Calu3 (cell line): ENCODE measurements around the gene KLK10. TPM values are rescaled to one million over a fixed set of nuclear protein-coding genes. Genes with fewer than 3 reads are reported as not detected.
A peak's percentile ranks its signal among the peaks of the same experiment; 100 is the strongest.

ENCODE experiments used
- BruUV-seq: library from RNA; stranded (reverse); fragments of 400-500 nt; replicated peaks from 2 replicates; lab custom pipeline; 2021; lab: Mats Ljungman, UMichigan
- CTCF ChIA-PET: fragments of 300-600 bp; sonication (Branson Sonifier 250); formaldehyde crosslinking; loops from one replicate; lab custom pipeline; 2022; ENCODE audit warnings: antibody characterized with exemption; lab: Charles Lee
- DNase-seq: peaks from one replicate; pipeline ENCODE4 v3.0.0; 2022
- H3K27ac Mint-ChIP-seq: one replicate; pipeline ENCODE4 v1.8.0; 2022; ENCODE audit warnings: mixed read lengths; ENCODE audit not compliant: unreplicated experiment
- H3K27me3 Mint-ChIP-seq: one replicate; pipeline ENCODE4 v1.8.0; 2022; ENCODE audit warnings: mixed read lengths; ENCODE audit not compliant: unreplicated experiment
- H3K36me3 Mint-ChIP-seq: one replicate; pipeline ENCODE4 v1.8.0; 2022; ENCODE audit warnings: mild to moderate bottlenecking, moderate library complexity, mixed read lengths; ENCODE audit not compliant: insufficient read depth, unreplicated experiment
- H3K4me1 Mint-ChIP-seq: one replicate; pipeline ENCODE4 v1.8.0; 2022; ENCODE audit warnings: mild to moderate bottlenecking, low read depth, mixed read lengths; ENCODE audit not compliant: unreplicated experiment
- H3K4me3 Mint-ChIP-seq: one replicate; pipeline ENCODE4 v1.8.0; 2022; ENCODE audit warnings: mild to moderate bottlenecking, low read depth, moderate library complexity, mixed read lengths; ENCODE audit not compliant: unreplicated experiment
- H3K9me3 Mint-ChIP-seq: one replicate; pipeline ENCODE4 v1.8.0; 2022; ENCODE audit warnings: low read depth, mixed read lengths; ENCODE audit not compliant: unreplicated experiment
- intact Hi-C: fragments of 100-400 bp; cut with micrococcal nuclease; formaldehyde crosslinking; loops from one replicate; pipeline ENCODE4 v1.10.0; 2022; ENCODE audit not compliant: unreplicated experiment
- total RNA-seq: library from RNA; stranded (reverse); gene quantifications from 2 replicates; pipeline ENCODE4 v1.2.3, GENCODE V29; 2022
- TF ChIP-seq, protein P1 (sequence below): fragments of 200-600 bp; IDR thresholded peaks from one replicate; pipeline ENCODE4 v1.8.0; 2022; ENCODE audit warnings: antibody characterized with exemption; ENCODE audit not compliant: unreplicated experiment

KLK10 gene
- total RNA-seq, 1 experiment from 2014 or later, result 24.2 TPM

DNA sequence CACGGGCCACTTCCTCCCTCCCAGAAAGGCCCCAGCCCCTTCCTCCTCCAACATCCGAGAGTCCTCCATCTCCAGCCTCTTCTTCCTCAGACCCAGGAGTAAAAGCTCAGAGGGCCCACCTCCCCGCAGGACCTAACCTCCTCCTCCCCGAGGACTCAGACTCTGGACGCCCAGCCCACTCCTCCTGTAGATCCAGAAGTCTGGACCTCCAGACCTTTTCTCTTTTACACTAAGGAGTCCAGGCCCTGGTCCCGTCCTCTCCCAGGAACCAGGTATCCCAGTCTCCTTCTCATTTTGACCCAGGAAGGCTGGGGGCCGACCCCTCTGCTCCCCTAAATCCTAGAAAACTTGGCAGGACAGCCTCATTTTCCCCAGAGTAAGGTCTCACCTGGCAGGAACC is 16.2 kb downstream of the KLK10 start:
- Mint-ChIP-seq H3K4me1 (peaks cover 39% of the 10 kb centered on the region), H3K36me3 (peaks cover 22% of the 10 kb centered on the region), H3K4me3 (peak overlapping the region; percentile 74), H3K27ac (peak overlapping the region; percentile 80), H3K27me3 (peaks cover 57% of the 10 kb centered on the region), H3K9me3 (no peaks in the 10 kb centered on the region)
- CTCF ChIA-PET, result no interaction called here
- no peak for DNase-seq
- TF ChIP-seq, protein P1, sequence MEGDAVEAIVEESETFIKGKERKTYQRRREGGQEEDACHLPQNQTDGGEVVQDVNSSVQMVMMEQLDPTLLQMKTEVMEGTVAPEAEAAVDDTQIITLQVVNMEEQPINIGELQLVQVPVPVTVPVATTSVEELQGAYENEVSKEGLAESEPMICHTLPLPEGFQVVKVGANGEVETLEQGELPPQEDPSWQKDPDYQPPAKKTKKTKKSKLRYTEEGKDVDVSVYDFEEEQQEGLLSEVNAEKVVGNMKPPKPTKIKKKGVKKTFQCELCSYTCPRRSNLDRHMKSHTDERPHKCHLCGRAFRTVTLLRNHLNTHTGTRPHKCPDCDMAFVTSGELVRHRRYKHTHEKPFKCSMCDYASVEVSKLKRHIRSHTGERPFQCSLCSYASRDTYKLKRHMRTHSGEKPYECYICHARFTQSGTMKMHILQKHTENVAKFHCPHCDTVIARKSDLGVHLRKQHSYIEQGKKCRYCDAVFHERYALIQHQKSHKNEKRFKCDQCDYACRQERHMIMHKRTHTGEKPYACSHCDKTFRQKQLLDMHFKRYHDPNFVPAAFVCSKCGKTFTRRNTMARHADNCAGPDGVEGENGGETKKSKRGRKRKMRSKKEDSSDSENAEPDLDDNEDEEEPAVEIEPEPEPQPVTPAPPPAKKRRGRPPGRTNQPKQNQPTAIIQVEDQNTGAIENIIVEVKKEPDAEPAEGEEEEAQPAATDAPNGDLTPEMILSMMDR, result no peak
- no TSS peak for BruUV-seq
- intact Hi-C loops, result no loop called here

DNA sequence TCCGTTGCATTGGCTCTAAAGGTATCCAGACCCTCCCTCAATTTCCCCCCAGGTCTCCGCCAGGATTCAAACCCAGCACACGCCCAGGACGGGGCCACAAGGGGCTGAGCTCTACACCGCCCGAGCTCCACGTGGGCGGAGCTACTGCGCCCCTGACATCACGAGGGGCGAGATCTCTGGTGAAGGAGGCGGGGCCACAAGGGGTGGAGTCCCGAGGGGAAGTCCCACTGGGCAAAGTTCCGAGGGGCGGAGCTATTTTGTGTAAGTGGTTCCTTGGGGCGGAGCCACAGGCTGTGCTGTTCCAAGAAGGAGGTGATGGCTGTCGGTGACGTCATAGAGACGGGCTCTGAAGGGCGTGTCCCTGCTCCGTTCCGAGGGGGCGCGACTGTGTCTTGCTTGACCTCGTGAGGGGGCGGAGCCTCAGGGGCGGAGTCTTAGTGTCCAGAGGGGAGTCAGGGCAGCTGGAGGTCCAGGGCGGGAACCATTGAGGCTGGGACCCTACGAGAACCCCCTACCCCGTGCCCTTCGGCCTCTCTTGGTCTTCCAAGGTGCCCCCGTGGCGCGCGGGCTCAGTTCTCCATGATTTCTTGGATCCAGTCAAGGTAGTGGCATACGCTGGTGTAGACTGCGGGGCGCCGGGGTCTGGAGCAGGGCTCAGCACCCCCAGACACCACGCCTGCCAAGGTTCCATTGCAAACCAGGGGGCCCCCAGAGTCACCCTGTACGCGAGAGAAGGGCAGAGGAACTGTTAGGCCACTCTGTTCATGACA is 16.8 kb downstream of the KLK10 start:
- TF ChIP-seq, protein P1, result no peak
- intact Hi-C loops, result no loop called here
- Mint-ChIP-seq H3K4me1 (peaks cover 42% of the 10 kb centered on the region), H3K9me3 (no peaks in the 10 kb centered on the region), H3K27ac (peak overlapping the region; percentile 80), H3K27me3 (peaks cover 55% of the 10 kb centered on the region), H3K4me3 (peak overlapping the region; percentile 74), H3K36me3 (peaks cover 22% of the 10 kb centered on the region)
- BruUV-seq, result no TSS peak
- CTCF ChIA-PET, result interaction anchor here (0.6 to 2.5 kb wide), 9 partner anchors 11 to 278 kb away, joined by 3 to 24 read pairs (median 4); no protein-coding TSS in a partner anchor
- DNase-seq, result peak; percentile 96

DNA sequence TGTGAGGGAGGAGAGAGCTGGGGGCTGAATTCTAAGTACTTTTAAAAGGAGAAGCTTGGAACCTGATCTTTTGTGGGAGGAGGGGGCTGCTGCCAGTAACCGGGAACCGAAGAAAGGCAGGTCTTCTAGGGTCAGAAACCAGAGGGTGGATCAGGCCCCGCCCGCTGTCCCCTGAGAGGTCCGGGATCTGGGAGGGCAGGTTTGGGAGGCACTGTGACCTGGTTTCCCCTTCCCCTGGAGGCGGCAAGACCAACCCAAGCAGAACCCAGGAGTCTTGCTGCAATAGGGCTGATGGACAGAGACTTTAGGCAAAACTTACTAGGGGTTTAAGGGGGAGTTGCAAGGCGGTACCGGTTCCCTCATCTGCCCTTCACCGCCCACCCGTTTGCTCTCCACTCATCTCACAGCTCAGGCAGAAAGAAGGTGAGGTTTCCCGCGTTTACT is 17.4 kb downstream of the KLK10 start:
- intact Hi-C loops, result no loop called here
- Mint-ChIP-seq H3K9me3 (no peaks in the 10 kb centered on the region), H3K4me1 (peaks cover 42% of the 10 kb centered on the region), H3K27me3 (peaks cover 49% of the 10 kb centered on the region), H3K36me3 (peaks cover 24% of the 10 kb centered on the region), H3K27ac (peak overlapping the region; percentile 80), H3K4me3 (peak overlapping the region; percentile 74)
- peak; percentile 34 for DNase-seq
- BruUV-seq, result no TSS peak
- TF ChIP-seq, protein P1, result no peak
- CTCF ChIA-PET, result interaction anchor here (0.6 to 2.5 kb wide), 9 partner anchors 10 to 277 kb away, joined by 3 to 24 read pairs (median 4); no protein-coding TSS in a partner anchor

DNA sequence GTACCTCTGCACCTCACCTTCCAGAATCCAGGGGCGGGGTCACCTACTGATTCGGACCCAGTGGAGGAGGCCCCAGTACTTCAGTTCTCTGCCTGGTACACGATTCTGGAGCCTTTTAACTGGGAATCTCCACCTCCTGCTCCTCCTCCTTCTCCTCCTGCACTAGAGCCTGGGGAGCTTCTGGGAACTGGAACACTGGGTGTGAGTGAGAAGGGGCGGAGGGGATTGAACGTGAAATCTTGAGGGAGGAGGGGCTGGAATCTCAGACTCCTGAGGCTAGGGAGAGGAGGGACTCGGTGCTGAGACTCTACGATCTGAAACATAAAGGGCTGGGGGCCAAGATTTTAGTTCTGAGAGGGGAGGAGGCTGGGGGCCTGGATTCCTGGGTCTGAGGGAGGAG is 18.0 kb downstream of the KLK10 start, which contains the start of gene KLK8:
Gene KLK8, minus strand, starts transcription at position 90 of the 400 bp plus-strand sequence. CDS start 437 bp downstream, outside the sequence.
- no peak for DNase-seq
- Mint-ChIP-seq H3K27me3 (peaks cover 43% of the 10 kb centered on the region), H3K9me3 (no peaks in the 10 kb centered on the region), H3K4me1 (peaks cover 41% of the 10 kb centered on the region), H3K27ac (peak within 1 kb of the TSS; percentile 80), H3K36me3 (peaks cover 26% of the 10 kb centered on the region), H3K4me3 (peak within 1 kb of the TSS; percentile 74)
- BruUV-seq, result no TSS peak
- intact Hi-C loops, result no loop called here
- TF ChIP-seq, protein P1, result no peak
- CTCF ChIA-PET, result interaction anchor here (0.8 to 2.5 kb wide), 3 partner anchors 10 to 16 kb away, joined by 5 to 24 read pairs (median 10); no protein-coding TSS in a partner anchor
